PC-3 (cell line): ENCODE data around the gene LAMC2.

Source experiments
- CTCF ChIP-seq: fragments of 300-600 bp; sonication (generic); conservative IDR thresholded peaks from 2 replicates; pipeline ENCODE4 v1.5.1; 2017; ENCODE audit warnings: antibody characterized with exemption, low read depth, mild to moderate bottlenecking, low read length
- EZH2phosphoT487 ChIP-seq: fragments of 300-600 bp; sonication (generic); IDR thresholded peaks from 2 replicates; pipeline ENCODE4 v1.6.1; 2018; ENCODE audit warnings: mild to moderate bottlenecking, antibody characterized with exemption, low read length, borderline replicate concordance

GRCh38 chr1:183237046-183237445 lies 51.0 kb downstream of the LAMC2 start:
- TF ChIP-seq EZH2phosphoT487 = no peak
- no peak for TF ChIP-seq CTCF
